Activated naive CD4-positive, alpha-beta T cell treated with anti-CD3 and anti-CD28 coated beads, Interleukin-2, amount 10 ng/mL, durations not matched to agents 7 days and 5 days (primary cell): Measurements from ENCODE around the gene RBMY1D.
"Not testable (repeated sequence)": the region's sequence is repeated elsewhere in the genome, so short reads cannot be mapped to it uniquely, and the experiment has no call there.

Source experiments
- CTCF ChIA-PET: fragments of 350-600 bp; sonication (Branson Sonifier 250); formaldehyde crosslinking; loops from one replicate; lab custom pipeline; 2021; ENCODE audit warnings: antibody characterized with exemption; lab: Charles Lee
- DNase-seq: peaks from one replicate; pipeline ENCODE4 v3.0.0-alpha.2; 2020
- H3K27ac Mint-ChIP-seq: one replicate; pipeline ENCODE4 v1.8.0; 2021; ENCODE audit warnings: mild to moderate bottlenecking, moderate library complexity, mixed read lengths
- H3K27me3 Mint-ChIP-seq: one replicate; pipeline ENCODE4 v1.8.0; 2021; ENCODE audit warnings: mild to moderate bottlenecking, mixed read lengths
- H3K36me3 Mint-ChIP-seq: one replicate; pipeline ENCODE4 v1.8.0; 2021; ENCODE audit warnings: mixed read lengths
- H3K4me1 Mint-ChIP-seq: one replicate; pipeline ENCODE4 v1.8.0; 2021; ENCODE audit warnings: mixed read lengths
- H3K4me3 Mint-ChIP-seq: one replicate; pipeline ENCODE4 v1.8.0; 2021; ENCODE audit warnings: mild to moderate bottlenecking, moderate library complexity, mixed read lengths
- H3K9me3 Mint-ChIP-seq: one replicate; pipeline ENCODE4 v1.8.0; 2021; ENCODE audit warnings: mixed read lengths

The RBMY1D gene

DNA sequence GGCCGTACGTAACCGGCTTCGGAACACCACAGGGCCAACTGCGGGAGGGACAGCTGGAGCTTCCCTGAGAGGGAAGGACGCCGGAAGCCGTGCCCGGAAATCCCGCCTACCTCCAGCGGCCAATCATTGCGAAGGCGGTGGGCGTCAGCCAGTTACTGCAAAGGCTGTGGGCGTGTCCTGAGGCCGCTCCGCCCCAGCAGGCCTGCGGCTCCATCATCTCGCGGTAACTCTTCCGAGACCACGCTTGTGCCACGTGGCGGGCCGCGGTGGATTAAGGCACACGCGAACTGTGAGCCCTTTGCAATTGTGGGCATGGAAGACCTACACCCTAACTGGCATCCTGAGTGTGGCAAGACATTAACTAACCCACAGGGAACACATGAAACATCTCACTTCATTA is at the start of gene RBMY1D:
Gene RBMY1D, minus strand, starts transcription at position 101 of the 400 bp plus-strand sequence. CDS start 2,013 bp downstream, outside the sequence.
- CTCF ChIA-PET, DNase-seq, H3K27ac Mint-ChIP-seq, H3K4me3 Mint-ChIP-seq, H3K9me3 Mint-ChIP-seq, H3K27me3 Mint-ChIP-seq, H3K36me3 Mint-ChIP-seq, H3K4me1 Mint-ChIP-seq: not testable (repeated sequence)

DNA sequence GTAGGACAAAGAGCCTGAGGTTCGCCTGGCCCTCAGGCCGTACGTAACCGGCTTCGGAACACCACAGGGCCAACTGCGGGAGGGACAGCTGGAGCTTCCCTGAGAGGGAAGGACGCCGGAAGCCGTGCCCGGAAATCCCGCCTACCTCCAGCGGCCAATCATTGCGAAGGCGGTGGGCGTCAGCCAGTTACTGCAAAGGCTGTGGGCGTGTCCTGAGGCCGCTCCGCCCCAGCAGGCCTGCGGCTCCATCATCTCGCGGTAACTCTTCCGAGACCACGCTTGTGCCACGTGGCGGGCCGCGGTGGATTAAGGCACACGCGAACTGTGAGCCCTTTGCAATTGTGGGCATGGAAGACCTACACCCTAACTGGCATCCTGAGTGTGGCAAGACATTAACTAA is 23.6 kb upstream of the RBMY1D start, which contains the start of gene RBMY1E:
Gene RBMY1E, minus strand, starts transcription at position 101 of the 400 bp plus-strand sequence. CDS start 1,978 bp downstream, outside the sequence.
- H3K4me1 Mint-ChIP-seq, H3K36me3 Mint-ChIP-seq, H3K27me3 Mint-ChIP-seq, H3K27ac Mint-ChIP-seq, DNase-seq, CTCF ChIA-PET, H3K4me3 Mint-ChIP-seq, H3K9me3 Mint-ChIP-seq: not testable (repeated sequence)

DNA sequence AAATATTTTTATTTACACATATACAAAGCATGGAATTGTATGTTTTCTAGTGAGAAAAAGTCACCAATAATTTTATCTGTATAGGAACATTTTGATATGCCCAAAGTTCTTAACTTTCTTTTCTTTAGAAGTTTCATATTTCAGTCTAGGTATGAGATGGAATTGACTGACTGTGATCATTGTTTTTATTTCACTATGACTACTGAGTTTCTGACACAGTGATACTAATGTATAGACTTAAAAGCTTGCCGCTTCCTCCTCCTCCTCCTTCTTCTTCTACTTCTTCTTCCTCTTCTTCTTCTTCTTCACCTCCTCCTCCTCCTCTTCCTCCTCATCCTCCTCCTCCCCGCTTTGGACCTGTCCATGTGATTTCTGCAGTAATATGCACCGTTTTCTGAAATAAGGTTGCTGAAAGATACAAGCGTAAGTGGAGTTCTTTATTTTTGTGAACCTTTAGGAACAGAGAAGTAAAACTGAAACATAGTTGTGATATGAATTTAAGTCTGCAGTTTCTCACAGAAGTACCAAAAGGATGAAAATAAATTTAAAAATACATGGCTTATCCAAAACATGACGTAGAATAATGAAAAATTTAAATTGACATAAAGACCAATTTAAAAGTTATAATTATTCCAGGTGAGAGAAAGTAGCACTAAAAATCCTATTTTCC is 24.8 kb downstream of the RBMY1D start:
- H3K9me3 Mint-ChIP-seq, H3K4me1 Mint-ChIP-seq, DNase-seq, H3K4me3 Mint-ChIP-seq, H3K36me3 Mint-ChIP-seq, H3K27ac Mint-ChIP-seq, CTCF ChIA-PET, H3K27me3 Mint-ChIP-seq: not testable (repeated sequence)

DNA sequence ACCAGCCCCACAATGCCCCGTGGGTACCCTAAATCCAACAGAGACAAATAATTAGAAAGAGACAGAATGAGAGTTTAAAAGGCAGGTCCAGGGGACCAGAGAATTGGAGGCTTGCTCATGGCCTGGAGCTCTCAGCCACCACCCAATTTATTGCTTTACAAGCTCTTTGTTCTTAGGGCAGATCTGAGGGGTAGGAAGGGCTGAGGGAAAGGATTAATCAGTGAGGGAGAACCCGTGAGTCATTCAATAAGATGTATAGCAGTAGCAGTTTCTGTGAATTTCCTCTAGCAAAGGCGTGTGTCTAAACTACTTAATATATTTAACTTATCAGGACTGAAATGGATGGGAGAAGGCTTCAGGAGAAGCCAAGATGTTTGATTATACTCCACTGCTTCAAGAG is 48.8 kb downstream of the RBMY1D start:
- H3K4me3 Mint-ChIP-seq: no peak overlapping the region
- no peak for DNase-seq
- no peaks in the 10 kb centered on the region for H3K36me3 Mint-ChIP-seq
- no peaks in the 10 kb centered on the region for H3K27me3 Mint-ChIP-seq
- H3K4me1 Mint-ChIP-seq: no peaks in the 10 kb centered on the region
- H3K9me3 Mint-ChIP-seq: no peaks in the 10 kb centered on the region
- CTCF ChIA-PET: no interaction called here
- H3K27ac Mint-ChIP-seq: no peak overlapping the region

DNA sequence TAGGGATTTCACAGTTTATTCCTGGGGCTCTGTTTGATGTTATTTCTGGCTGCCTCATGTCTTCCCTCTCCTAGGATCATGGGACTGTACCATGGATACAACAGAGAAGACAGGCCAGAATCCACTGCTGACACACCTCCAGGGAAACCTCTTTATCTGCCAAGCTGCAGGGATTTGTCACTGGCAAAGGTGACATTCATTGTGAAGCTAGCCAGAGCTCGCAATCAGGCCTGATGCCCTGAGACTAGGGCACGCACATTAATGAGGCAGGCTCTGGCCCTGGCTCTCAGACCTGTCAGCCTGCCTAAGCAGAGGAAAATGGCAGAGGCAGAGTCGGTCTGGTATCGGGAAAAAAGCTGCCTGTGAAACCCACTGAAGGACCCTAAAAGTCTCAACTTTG is 52.2 kb downstream of the RBMY1D start:
- H3K4me1 Mint-ChIP-seq: no peaks in the 10 kb centered on the region
- H3K4me3 Mint-ChIP-seq: no peak overlapping the region
- CTCF ChIA-PET: no interaction called here
- no peak for DNase-seq
- no peak overlapping the region for H3K27ac Mint-ChIP-seq
- H3K9me3 Mint-ChIP-seq: no peaks in the 10 kb centered on the region
- no peaks in the 10 kb centered on the region for H3K27me3 Mint-ChIP-seq
- H3K36me3 Mint-ChIP-seq: no peaks in the 10 kb centered on the region

DNA sequence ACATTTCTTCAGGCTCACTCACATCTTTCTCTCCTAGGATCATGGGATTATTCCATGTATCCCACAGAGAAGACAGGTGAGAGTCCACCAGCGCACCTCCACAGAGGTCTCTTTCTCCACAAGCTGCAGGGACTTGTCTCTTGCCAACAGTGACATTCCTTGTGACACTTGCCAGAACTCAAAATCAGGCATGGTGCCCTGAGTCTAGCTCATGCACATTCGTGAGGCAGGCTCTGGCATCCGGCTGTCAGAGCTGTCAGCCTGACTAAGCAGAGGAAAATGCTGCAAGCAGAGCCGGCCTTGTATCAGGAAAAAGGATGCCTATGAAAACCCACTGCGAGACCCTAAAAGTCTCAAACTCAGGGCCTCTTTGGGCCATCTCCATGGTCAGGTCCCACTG is 54.8 kb downstream of the RBMY1D start:
- no peak for DNase-seq
- no peak overlapping the region for H3K27ac Mint-ChIP-seq
- H3K36me3 Mint-ChIP-seq: no peaks in the 10 kb centered on the region
- CTCF ChIA-PET: no interaction called here
- H3K4me3 Mint-ChIP-seq: no peak overlapping the region
- no peaks in the 10 kb centered on the region for H3K9me3 Mint-ChIP-seq
- H3K27me3 Mint-ChIP-seq: no peaks in the 10 kb centered on the region
- H3K4me1 Mint-ChIP-seq: no peaks in the 10 kb centered on the region

DNA sequence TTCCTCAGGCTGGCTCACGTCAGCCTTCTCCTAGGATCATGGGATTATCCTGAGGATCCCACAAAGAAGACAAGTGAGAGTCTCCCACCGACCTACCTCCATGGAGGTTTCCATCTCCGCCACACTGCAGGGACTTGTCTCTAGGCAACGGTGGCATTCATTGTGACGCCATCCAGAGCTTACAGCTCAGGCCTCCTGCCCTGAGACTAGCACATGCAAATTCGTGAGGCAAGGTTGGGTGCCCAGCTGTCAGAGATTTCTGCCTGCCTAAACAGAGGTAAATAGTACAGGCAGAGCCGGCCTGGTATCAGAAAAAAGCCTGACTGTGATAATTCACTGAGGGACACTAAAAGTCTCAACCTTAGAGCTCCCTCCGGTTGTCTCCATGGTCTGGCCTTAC is 58.0 kb downstream of the RBMY1D start:
- Mint-ChIP-seq H3K4me3 (no peak overlapping the region), H3K27ac (no peak overlapping the region), H3K4me1 (no peaks in the 10 kb centered on the region), H3K27me3 (no peaks in the 10 kb centered on the region), H3K36me3 (no peaks in the 10 kb centered on the region), H3K9me3 (no peaks in the 10 kb centered on the region)
- DNase-seq: no peak
- CTCF ChIA-PET: no interaction called here

DNA sequence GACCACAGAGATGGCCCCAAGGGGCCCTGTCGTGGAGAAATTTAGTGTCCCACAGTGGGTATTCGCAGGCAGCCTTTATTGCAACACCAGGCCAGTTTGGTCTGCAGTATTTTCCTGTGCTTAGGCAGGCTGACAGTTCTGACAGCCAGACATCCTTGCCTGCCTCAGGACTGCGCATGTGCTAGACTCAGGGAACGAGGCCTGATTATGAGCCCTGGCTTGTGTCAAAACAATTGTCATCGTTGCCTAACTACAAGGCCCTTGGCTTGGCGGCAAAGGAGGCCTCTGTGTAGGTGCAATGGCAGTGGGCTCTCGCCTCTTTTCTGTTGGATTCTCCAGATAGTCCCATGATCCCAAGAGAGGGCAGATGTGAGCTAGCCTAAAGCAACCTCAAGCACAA is 59.3 kb downstream of the RBMY1D start:
- no peaks in the 10 kb centered on the region for H3K4me1 Mint-ChIP-seq

More for the DNA sequence above, 59.3 kb downstream of the RBMY1D start:
- no peak overlapping the region for H3K27ac Mint-ChIP-seq
- H3K4me3 Mint-ChIP-seq: no peak overlapping the region
- H3K27me3 Mint-ChIP-seq: no peaks in the 10 kb centered on the region
- H3K36me3 Mint-ChIP-seq: no peaks in the 10 kb centered on the region
- no peaks in the 10 kb centered on the region for H3K9me3 Mint-ChIP-seq
- DNase-seq: no peak
- CTCF ChIA-PET: no interaction called here
